H9 (cell line): ENCODE data around the gene HCFC1. TPM values are rescaled to one million over a fixed set of nuclear protein-coding genes. Genes with fewer than 3 reads are reported as not detected.

Experiments used
- DNase-seq: peaks from one replicate; pipeline ENCODE4 v3.0.0-alpha.2; 2017
- H2AFZ ChIP-seq: one replicate; pipeline ENCODE4 v1.6.1; 2013; ENCODE audit warnings: mild to moderate bottlenecking, low read length, control low read depth, moderate library complexity
- H2AK5ac ChIP-seq: 2 replicates; pipeline ENCODE4 v1.6.1; 2013; ENCODE audit warnings: low read length, control low read depth, mixed read lengths; ENCODE audit not compliant: insufficient read length
- H2BK120ac ChIP-seq: one replicate; pipeline ENCODE4 v1.6.1; 2013; ENCODE audit warnings: low read depth, mild to moderate bottlenecking, low read length, control low read depth, inconsistent platforms; ENCODE audit not compliant: poor library complexity, severe bottlenecking
- H2BK12ac ChIP-seq: 2 replicates; pipeline ENCODE4 v1.6.1; 2013; ENCODE audit warnings: low read length, control low read depth, mixed read lengths, low read depth; ENCODE audit not compliant: insufficient read length
- H2BK15ac ChIP-seq: 2 replicates; pipeline ENCODE4 v1.6.1; 2013; ENCODE audit warnings: low read depth, low read length, control low read depth
- H2BK20ac ChIP-seq: one replicate; pipeline ENCODE4 v1.6.1; 2013; ENCODE audit warnings: low read depth, mild to moderate bottlenecking, low read length, control low read depth, inconsistent platforms; ENCODE audit not compliant: poor library complexity, severe bottlenecking
- H2BK5ac ChIP-seq: 2 replicates; pipeline ENCODE4 v1.6.1; 2013; ENCODE audit warnings: low read length, control low read depth, mixed read lengths; ENCODE audit not compliant: insufficient read length
- H3K14ac ChIP-seq: 2 replicates; pipeline ENCODE4 v1.6.1; 2013; ENCODE audit warnings: low read length, control low read depth; ENCODE audit not compliant: insufficient read depth
- H3K18ac ChIP-seq: 2 replicates; pipeline ENCODE4 v1.6.1; 2013; ENCODE audit warnings: low read depth, mild to moderate bottlenecking, mixed read lengths, low read length, control low read depth; ENCODE audit not compliant: insufficient read length
- H3K23ac ChIP-seq: 2 replicates; pipeline ENCODE4 v1.6.1; 2013; ENCODE audit warnings: low read length, control low read depth, mixed read lengths, low read depth; ENCODE audit not compliant: insufficient read length
- H3K23me2 ChIP-seq: 2 replicates; pipeline ENCODE4 v1.6.1; 2013; ENCODE audit warnings: low read depth, mild to moderate bottlenecking, mixed read lengths, low read length, control low read depth; ENCODE audit not compliant: insufficient read length, poor library complexity, severe bottlenecking
- H3K27ac ChIP-seq: 2 replicates; pipeline ENCODE4 v1.5.1; 2013; ENCODE audit warnings: low read length, control low read depth, mixed read lengths, low read depth; ENCODE audit not compliant: insufficient read length
- H3K27me3 ChIP-seq: 2 replicates; pipeline ENCODE4 v1.6.1; 2013; ENCODE audit warnings: low read length, control low read depth, inconsistent platforms; ENCODE audit not compliant: insufficient read depth
- H3K4ac ChIP-seq: 2 replicates; pipeline ENCODE4 v1.6.1; 2013; ENCODE audit warnings: low read depth, mild to moderate bottlenecking, control low read depth, inconsistent platforms, low read length, moderate library complexity
- H3K4me1 ChIP-seq: 2 replicates; pipeline ENCODE4 v1.6.1; 2013; ENCODE audit warnings: low read length, control low read depth, inconsistent platforms; ENCODE audit not compliant: insufficient read depth
- H3K4me2 ChIP-seq: 2 replicates; pipeline ENCODE4 v1.6.1; 2013; ENCODE audit warnings: low read length, control low read depth, mixed read lengths; ENCODE audit not compliant: insufficient read length, insufficient read depth
- H3K56ac ChIP-seq: 2 replicates; pipeline ENCODE4 v1.6.1; 2013; ENCODE audit warnings: low read depth, mild to moderate bottlenecking, mixed read lengths, low read length, control low read depth; ENCODE audit not compliant: insufficient read length
- H3K79me1 ChIP-seq: 2 replicates; pipeline ENCODE4 v1.6.1; 2013; ENCODE audit warnings: low read depth, mild to moderate bottlenecking, moderate library complexity, low read length, control low read depth, inconsistent platforms; ENCODE audit not compliant: insufficient read depth, poor library complexity, severe bottlenecking
- H3K79me2 ChIP-seq: 2 replicates; pipeline ENCODE4 v1.6.1; 2013; ENCODE audit warnings: low read length, control low read depth, inconsistent platforms; ENCODE audit not compliant: insufficient read depth
- H3K9ac ChIP-seq: 2 replicates; pipeline ENCODE4 v1.6.1; 2013; ENCODE audit warnings: low read length, control low read depth, mixed read lengths; ENCODE audit not compliant: insufficient read length; ENCODE audit errors: extremely low read depth
- H3K9me3 ChIP-seq: one replicate; pipeline ENCODE4 v1.6.1; 2013; ENCODE audit warnings: low read depth, low read length, inconsistent platforms; ENCODE audit not compliant: control insufficient read depth
- H3T11ph ChIP-seq: one replicate; pipeline ENCODE4 v1.6.1; 2013; ENCODE audit warnings: mild to moderate bottlenecking, low read length, control low read depth, inconsistent platforms
- H4K20me1 ChIP-seq: one replicate; pipeline ENCODE4 v1.6.1; 2013; ENCODE audit not compliant: control insufficient read depth, insufficient read length, insufficient read depth
- H4K5ac ChIP-seq: 2 replicates; pipeline ENCODE4 v1.6.1; 2013; ENCODE audit warnings: low read depth, mild to moderate bottlenecking, mixed read lengths, low read length, control low read depth; ENCODE audit not compliant: insufficient read length
- H4K8ac ChIP-seq: replicated peaks from 2 replicates; pipeline ENCODE4 v1.6.1; 2013; ENCODE audit warnings: low read length, control low read depth, mixed read lengths, low read depth; ENCODE audit not compliant: insufficient read length
- H4K91ac ChIP-seq: 2 replicates; pipeline ENCODE4 v1.6.1; 2013; ENCODE audit warnings: low read depth, mild to moderate bottlenecking, moderate library complexity, mixed read lengths, low read length, control low read depth; ENCODE audit not compliant: insufficient read length
- H3K27ac Mint-ChIP-seq, 3 experiments: 2 replicates in 2 of 3; 3 replicates in 1 of 3; pipeline ENCODE4 v1.8.0; 2020 to 2021; ENCODE audit warnings: mixed read lengths in 3 of 3, mild to moderate bottlenecking in 1 of 3, moderate library complexity in 1 of 3
- H3K27me3 Mint-ChIP-seq: 2 replicates; pipeline ENCODE4 v1.8.0; 2021; ENCODE audit warnings: low read depth, mild to moderate bottlenecking, moderate library complexity, mixed read lengths
- H3K36me3 Mint-ChIP-seq, 3 experiments: 2 replicates in 2 of 3; 3 replicates in 1 of 3; pipeline ENCODE4 v1.8.0; 2020 to 2021; ENCODE audit warnings: low read depth in 3 of 3, mixed read lengths in 3 of 3; ENCODE audit not compliant: insufficient read depth in 1 of 3
- H3K4me1 Mint-ChIP-seq, 2 experiments: 2 replicates each; pipeline ENCODE4 v1.8.0; 2020; ENCODE audit warnings: mixed read lengths in 2 of 2
- H3K4me3 Mint-ChIP-seq, 2 experiments: 2 replicates in 1 of 2; 3 replicates in 1 of 2; pipeline ENCODE4 v1.8.0; 2020 to 2021; ENCODE audit warnings: mild to moderate bottlenecking in 2 of 2, mixed read lengths in 2 of 2, moderate library complexity in 1 of 2
- H3K9me3 Mint-ChIP-seq, 2 experiments: 2 replicates in 1 of 2; 3 replicates in 1 of 2; pipeline ENCODE4 v1.8.0; 2020; ENCODE audit warnings: mild to moderate bottlenecking in 2 of 2, mixed read lengths in 2 of 2, moderate library complexity in 1 of 2
- CTCF ChIP-seq: fragments of 200-600 bp; sonication (generic); conservative IDR thresholded peaks from 3 replicates; pipeline ENCODE4 v1.8.0; 2021; ENCODE audit warnings: antibody characterized with exemption, mild to moderate bottlenecking
- WGBS: extraction: QIAGEN DNeasy Blood & Tissue Kit; methylation state at CpG from one replicate; pipeline ENCODE4 v1.1.7; 2013; ENCODE audit warnings: missing lambda C conversion rate, low lambda C conversion rate, mixed read lengths; ENCODE audit not compliant: insufficient read length; ENCODE audit errors: extremely low coverage; 5-methylcytosine and 5-hydroxymethylcytosine counted together
- total RNA-seq: library from RNA; stranded (reverse); gene quantifications from 2 replicates; pipeline ENCODE4 v1.2.1, GENCODE V29; 2021

The HCFC1 gene
- total RNA-seq, 1 experiment from 2014 or later, result 144 TPM

DNA sequence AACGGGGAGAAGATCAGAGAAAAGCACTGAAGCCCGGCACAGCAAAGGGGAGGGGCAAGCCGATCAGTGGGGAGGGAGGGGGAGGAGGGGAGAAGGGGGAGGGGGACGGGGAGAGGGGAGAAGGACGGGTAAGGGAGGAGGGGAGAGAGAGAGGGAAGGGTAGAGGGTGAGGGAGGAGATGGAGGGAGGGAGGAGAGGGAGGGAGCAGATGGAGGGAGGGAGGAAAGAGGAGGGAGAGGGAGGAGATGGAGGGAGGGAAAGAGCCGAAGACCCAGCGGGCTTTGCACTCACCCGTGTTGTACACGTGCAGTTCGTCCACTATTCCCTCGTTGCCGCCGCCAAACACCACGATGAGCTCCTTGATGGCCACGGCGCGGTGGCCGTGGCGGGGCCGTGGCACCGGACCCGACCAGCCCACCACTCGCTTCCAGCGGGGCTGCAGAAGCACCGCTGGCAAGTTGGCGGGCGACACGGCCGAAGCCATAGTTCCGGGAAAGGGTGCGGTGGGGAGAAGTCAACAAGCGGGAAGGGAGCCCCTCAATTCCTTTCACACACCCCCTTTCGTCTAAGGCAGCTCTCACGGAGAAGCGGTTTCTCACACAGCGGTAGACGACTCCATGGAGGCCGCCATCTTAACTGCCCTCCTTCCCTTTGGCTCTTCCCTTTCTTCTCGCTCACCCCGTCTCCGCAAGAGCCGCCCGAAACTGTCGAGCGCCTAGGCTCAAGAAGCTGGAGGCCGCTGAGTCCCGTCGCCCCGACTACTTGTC lies 1.1 kb downstream of the HCFC1 start:
- Mint-ChIP-seq H3K4me3 (peak overlapping the region; percentile 100), H3K27me3 (no peaks in the 10 kb centered on the region), H3K4me1 (peaks cover 42 to 53% of the 10 kb centered on the region in 2 experiments), H3K9me3 (peaks cover 4 to 5% of the 10 kb centered on the region in 2 experiments; a peak in 3 of 5 replicates), H3K36me3 (peaks cover 8 to 25% (median 8%) of the 10 kb centered on the region in 3 experiments), H3K27ac (peak overlapping the region; percentile 100)
- Histone ChIP-seq H3K4me1 (peaks cover 4% of the 10 kb centered on the region; the same call in 1 of the 2 replicates), H2BK120ac (no peak overlapping the region), H2BK12ac (no peak overlapping the region), H4K91ac (peak overlapping the region; percentile 81), H3K4me2 (peak overlapping the region; percentile 80), H3K27ac (peak overlapping the region; percentile 94), H2BK15ac (no peak overlapping the region), H4K5ac (no peak overlapping the region), H3K23me2 (peaks cover 18% of the 10 kb centered on the region), H3K9ac (peak overlapping the region; percentile 99), H2AFZ (no peak overlapping the region), H2BK20ac (no peak overlapping the region), H3K23ac (no peak overlapping the region), H2BK5ac (peak overlapping the region; percentile 58), H3K56ac (no peak overlapping the region), H3K4ac (no peak overlapping the region), H3T11ph (no peak overlapping the region), H4K8ac (no peak overlapping the region), H3K79me2 (peaks cover 41% of the 10 kb centered on the region; the same call in 1 of the 2 replicates), H3K9me3 (no peaks in the 10 kb centered on the region), H2AK5ac (no peak overlapping the region), H3K18ac (peak overlapping the region; percentile 94), H3K14ac (peak overlapping the region; percentile 95), H3K27me3 (no peaks in the 10 kb centered on the region), H4K20me1 (no peaks in the 10 kb centered on the region), H3K79me1 (no peaks in the 10 kb centered on the region)
- WGBS, result no CpG with 5 or more reads among the region's 49 CpGs
- peak; percentile 64 for DNase-seq
- TF ChIP-seq CTCF, result no peak
